ENCODE data around the gene MSI2.

Gene MSI2

DNA sequence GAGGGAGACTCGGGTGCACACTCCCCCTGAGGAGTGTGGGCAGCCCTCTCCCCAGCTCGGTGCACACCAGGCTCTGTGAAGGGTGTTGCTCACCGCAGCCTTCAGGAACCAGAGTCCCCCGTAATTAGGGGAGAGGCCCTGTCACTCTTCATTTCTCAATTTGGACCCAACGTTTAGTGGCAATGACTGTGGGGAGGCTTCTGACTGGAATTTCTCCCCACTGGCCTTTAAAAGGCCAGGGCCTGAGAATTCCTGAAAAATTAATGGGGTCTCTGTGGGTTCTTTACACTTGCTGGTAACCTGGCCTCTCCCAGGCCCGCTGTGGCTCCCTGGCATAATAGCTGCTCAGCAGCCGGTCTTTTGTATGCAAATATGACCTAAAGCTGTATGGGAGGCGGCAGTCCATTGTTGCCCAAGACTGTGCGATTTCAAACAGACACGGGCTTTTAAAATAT is 209.7 kb downstream of the MSI2 start:
- no peak for DNase-seq

DNA sequence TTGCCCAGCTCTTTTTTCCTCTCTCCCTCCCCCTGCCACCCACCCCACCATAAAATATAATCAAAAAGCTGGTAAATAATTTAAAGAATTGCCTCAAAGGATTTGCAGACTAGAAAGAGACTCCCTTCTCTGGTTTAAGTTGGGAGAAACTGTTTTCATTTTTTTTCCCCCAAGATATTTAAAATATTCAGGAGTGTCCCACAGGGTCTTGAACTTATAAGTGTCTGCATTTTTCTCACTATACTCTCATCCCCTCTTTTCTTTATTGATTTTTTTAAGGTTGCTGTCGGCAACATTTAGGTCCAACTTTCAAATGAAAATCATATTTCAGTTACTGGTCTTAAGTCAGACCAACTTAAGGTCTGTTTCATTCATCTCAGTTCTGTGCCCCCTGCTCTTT is 210.2 kb downstream of the MSI2 start:
- no peak for DNase-seq

DNA sequence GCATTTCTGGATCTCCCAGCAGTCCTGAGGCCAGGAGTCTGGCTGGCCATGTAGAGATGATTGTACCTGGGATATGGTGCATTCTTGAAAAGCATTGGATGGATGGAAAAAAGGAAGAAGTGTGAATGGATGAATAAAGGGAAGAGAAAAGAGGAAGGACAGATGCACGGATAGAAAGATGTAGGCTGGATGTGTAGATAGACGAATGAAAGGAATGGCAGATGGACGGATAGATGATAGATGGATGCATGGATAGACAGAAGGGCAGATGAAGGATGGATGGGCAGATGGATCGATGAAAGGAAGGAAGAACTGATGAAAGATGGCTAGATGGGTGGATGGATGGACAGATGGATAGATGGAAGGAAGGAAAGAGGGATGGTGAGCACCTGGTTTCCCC is 210.9 kb downstream of the MSI2 start:
- DNase-seq: no peak

DNA sequence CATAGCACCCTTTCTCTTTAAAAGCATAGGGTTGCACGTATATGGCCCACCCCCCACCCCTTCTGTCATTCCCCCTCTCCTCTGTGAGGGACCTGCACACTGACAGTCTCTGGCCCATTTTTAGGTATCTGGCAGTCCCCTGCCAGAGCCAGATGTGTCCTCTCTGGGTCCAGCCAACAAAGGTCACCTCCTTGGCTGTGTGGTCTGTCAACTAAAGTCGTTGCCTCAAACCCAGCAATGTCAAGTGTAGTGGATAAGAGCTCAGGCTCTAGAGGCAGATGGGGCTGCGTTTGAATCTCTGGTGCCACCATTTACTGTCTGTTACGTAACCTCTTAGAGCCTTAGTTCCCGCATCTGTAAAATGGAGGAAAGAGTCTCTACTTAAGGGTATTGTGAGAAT is 211.5 kb downstream of the MSI2 start:
- DNase-seq: no peak

DNA sequence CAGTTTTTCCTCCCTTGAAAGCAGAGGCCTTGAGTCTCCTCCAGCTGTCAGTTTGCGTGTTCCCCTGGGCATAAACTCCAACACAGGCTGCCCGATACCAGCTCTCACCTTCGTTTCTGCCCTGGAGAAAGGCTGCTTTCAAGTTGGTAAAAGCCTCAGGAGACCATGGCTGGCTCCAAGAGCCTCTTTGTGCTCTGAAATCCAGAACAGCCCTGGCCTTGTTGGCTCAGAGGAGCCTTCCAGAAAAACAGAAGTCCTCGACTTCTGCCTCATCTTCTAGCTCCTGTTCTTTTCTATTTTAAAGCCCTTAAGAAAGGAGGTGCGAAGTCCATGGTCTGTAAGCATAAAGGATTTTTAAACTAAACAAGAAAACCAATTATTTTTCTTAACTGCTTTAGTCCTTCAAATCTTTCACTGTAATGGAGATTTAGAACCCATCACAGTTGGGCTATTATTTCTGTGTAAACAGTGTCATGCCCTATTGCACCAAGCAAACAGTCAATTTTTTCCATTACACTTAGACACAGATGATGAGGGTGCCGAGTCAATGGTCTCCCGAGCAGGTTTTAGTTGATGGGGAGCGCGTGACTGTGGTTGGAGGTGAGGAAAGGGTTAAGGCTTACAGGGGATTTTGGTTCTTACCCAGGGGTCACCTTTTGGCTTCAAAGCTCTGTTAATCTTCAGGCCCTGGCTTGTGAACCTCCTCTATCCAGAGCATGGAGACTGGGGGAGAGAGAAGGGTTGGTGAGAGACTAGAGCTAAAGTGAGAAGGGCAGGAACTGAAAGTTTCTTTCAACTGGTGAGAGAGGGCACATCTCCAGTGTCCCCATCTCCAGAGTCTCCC is 212.8 kb downstream of the MSI2 start:
- DNase-seq: no peak

DNA sequence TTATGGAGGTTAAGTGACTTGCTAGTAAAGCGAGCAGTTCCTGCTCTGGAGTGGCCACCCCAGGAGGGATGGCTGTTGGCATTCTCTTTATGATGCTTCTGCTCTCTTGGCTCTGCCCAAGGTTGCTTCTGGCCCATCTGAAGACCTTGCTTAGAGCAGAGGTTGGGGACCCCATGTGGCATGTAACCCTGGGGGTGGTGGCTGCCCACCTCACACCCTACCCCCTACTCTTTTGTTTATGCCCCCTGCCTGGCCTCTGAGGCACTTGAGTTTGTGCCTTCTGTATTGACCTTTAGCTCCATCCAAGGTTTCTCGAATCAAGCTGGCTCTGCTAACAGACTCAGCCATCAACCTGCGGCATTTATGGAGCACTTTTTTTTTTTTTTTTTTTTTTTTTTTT is 214.6 kb downstream of the MSI2 start:
- DNase-seq: no peak

DNA sequence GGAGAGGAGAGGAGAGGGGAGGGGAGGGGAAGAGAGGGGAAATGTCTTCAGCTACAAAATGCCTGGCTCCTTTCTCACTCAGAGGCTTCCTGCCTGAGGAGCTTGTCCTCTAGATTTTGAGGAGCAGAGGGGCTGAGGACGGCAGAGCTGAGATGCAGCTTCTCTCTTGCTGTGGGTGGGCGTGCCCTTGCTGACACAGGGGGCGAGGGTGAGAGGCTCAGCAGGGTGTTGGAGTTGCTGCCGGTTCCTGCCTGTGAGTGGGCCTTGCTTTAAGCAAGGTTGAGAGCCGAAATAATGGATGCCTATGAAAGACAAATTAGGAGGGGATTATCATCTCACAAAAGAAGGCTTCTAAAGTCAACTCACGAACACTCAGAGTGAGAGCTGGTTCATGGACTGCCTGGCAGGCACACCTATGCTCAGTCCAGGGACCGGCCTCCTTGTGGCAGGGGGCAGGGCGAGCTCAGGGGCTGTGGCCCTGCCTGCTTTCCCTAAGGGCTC is 215.6 kb downstream of the MSI2 start:
- DNase-seq: no peak

DNA sequence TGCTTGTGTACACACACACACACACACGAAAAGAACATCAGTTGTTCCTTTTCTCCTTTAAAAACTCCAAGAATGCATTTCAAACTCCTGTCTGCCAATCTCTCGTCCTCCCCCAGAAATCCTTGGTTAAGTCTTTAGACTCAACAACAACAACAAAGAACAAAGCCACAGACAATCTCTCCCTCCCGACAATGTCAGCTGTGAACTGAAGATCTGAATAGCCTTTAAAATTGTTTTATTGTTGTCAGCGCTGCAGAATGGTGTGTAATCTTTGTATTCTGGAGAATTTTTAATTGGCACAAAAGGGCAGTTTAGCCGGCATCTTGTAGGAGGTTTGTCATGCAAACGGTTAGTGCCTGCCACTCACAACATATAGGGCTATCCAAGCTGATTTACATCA is 219.5 kb downstream of the MSI2 start:
- no peak for DNase-seq

DNA sequence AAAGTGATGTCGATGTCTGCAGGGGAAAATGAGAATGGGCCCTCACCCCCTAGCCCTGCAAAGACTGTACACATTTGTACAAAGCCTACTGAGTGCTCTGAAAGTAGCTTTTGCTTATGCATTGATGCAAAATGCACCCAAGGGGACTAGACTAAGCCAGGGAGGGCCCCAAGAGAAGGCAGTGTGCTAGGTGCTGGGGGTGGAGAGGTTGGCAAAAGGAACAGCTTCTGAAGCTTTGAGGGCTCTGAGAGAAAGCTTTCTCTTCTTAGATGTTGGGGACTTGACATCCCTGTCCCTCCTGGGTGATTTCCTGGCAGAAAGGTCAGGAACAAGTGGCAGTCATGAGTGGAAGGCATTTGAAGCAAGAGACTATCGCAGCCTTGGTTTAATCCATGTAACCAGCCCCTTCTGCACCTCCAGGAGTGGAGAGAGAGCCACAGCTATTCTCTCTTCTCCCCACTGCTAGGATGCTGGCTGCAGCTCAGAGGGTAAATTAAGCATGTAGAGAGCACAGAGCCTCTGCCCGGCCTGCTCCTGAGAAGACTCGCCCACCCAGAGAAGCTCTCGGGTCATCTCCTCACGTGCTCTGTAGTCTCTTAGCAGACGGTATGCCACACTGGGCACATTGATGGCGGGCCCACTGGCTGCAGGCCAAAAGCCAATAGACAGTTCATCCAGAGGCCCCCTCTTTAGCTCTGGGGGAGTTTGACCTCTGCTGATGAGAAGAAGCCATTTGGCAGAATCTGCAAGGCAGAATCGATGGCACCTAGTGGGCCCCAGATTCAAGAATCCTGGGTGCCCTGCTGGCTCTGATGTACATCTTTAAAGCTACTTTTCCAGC is 221.4 kb downstream of the MSI2 start:
- no peak for DNase-seq

DNA sequence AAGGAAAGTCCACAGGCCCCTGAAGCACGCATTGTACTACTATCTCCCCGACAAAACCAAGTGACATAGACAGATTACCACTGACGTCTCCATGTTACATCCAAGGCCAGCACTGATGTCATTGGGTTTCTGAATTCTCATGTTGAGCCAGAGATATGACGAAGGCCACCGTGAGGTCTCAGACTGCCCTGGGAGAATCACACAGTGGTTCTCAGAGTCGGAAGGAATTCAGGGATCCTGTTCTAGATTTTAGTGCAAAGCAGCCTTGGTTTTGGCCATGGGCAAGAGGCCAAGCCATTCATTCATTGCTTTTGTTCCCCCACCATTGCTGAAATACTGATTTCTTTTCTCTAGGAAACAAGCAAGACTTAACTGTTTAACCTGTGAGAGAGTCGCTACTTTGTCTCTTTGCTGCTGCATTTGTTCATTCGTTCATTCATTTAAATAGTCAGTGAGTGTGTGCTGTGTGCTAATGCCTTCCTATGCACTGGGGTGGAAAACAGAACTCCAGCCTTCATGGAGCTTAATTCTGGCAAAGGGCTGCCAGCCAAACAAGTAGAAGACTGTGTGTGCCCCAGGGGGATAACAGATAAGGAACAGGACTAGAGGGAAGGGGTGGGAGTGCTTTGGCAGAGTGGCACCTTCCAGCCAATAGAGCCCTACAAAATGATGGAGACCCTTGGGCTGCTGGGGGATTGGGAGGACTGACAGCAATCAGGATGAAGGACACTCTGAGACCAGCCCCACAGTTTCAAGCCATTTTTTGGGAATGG is 222.3 kb downstream of the MSI2 start:
- DNase-seq: no peak

DNA sequence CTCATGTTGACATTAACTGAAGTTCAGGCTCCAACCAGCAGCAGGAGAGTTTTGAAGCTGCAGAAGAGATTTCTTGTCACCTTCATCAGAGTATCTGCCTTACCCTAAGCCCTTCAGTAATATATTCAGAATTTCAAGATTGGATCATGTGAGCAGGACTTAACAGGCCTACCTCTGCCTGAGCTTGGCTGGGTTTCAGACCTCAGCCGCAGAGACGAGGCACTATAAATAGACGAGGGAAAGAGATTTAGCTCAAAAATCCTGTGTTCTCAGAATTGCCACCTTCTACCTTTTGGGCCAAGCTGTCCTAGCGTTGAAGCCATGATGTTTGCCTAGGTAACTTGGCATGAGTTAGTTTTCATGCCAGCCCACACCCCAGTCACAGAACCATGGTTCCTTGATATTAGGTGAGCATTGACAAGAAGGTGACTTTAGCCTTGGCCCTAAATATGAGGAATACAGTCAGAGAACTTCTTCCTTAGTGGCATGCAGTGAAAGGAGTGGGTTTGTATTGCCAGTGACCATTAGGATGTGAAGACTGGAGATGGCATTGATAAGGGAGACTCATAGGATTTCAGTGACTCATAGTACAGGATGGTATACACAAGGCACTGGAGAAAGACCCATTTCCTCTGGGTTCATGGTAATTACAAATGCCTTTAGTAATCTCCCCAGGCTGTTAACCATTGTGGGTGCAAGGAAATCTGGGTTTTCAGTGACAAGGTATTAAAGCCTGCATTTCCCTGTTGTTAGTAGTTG is 224.3 kb downstream of the MSI2 start:
- DNase-seq: no peak

DNA sequence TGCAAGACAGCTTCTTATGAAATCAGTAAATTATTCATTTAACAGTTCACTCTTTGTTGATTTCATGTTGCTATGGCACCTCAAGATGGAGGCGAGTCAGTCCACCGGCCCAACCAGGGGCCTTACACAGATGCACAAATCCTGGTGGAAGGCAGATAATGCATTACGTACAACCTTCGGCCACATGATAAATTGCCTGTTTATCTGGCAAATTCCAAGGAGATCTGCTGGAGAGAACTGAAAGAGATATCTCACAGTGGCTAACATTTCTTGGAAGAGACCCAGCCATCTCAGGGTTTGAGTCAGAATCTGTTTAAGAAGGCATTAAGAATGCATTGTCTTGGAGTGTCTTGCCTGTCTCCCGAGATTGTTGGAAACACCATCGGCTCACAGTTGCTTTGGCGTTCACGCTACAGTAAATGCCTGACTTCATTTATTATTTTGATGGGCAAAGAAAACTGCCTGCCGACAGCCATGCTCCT is 225.6 kb downstream of the MSI2 start:
- DNase-seq: no peak

DNA sequence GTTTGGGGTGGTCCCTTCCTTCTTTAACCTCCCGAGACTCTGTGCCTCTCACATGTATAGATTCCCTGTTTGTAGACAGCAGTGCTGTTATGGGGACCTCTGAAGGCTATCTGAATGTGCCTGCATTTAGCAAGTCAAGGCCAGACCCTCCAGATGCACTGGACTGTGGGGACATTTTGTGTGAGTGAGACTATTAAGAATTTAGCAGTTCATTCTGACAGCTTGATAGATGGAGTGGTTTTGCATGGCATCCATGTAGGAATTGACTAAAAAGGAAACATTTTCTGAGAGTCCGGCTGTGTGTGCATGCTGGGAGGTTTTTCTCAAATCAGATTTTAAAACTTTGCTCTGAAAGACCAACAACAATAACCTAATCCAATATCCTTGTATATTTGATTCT is 226.3 kb downstream of the MSI2 start:
- no peak for DNase-seq

DNA sequence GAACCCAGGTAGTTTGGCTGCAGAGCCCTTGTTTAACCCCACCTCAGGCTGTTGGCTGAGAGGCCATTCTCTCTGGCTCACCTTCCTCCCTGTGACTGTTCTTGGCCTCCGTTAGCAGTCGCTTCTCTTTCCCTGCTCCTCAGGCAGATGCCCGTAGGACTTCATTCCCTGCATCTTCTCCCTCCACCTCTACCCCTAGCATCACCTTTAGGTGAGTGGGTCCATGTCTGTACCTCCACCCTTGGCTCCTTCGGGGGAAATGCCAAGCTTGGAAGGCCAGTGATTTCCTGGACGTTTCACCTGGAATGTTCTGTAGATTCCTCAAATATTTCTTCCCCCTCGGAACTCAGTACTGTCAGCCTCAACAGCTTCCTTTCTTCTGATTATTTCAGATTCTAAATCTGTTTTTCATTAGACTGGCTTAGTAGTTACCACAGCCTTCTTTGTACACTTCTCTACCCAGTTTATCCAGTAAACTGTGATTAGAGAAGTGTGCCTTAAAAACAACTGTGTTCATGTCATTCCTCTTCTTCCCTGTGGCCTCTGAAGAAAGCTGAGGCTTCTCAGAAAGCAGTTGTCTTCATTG is 227.9 kb downstream of the MSI2 start:
- DNase-seq: no peak

DNA sequence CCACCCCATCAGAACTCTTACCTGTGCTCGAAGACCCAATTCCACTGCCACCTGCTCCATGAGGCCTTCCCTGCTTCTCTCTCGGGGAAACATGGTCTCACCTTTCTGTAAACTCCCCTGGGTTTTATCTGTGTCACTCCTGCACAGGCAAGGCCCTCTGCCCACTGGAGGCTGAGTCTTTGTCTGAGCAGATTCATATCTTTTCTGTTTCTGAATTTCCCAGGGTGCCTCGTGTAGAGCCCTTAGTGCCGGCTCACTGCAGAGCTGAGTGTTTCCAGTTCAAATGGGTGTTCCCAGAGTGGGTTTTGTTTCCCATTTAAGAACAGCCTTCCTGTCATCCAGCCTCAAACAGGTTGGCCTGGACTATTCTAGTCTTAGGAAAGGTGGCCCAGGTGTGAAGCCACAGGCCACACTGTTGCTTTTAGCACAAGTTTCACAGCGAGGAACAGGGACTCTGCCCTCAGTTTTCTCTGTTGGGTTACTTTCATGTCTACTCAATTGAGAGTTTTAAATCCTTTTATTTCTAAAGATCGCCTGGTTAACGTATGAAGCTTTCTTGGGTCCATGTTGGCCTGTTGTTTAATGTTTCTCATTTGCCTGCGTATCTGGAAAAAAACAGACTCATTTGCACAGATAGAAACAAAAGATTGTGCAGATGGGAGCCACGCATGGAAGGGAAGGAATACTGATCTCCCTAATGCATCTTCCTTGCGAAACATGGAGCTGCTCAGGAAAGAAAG is 228.7 kb downstream of the MSI2 start:
- DNase-seq: no peak

DNA sequence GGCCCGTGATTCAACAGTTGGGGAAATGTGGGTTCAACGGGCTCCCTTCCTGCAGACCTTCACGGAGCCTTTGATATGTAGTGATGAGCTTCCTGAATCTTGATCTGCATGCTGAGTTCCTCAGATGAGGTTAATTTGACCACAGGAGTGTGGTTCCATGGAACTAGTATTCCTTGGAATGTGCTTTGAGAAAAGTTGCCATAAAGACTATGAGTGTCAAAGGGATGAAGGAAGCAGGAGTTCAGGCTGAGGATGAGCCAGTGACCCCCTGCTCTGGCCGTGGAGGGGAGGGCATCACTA is 229.2 kb downstream of the MSI2 start:
- no peak for DNase-seq

DNA sequence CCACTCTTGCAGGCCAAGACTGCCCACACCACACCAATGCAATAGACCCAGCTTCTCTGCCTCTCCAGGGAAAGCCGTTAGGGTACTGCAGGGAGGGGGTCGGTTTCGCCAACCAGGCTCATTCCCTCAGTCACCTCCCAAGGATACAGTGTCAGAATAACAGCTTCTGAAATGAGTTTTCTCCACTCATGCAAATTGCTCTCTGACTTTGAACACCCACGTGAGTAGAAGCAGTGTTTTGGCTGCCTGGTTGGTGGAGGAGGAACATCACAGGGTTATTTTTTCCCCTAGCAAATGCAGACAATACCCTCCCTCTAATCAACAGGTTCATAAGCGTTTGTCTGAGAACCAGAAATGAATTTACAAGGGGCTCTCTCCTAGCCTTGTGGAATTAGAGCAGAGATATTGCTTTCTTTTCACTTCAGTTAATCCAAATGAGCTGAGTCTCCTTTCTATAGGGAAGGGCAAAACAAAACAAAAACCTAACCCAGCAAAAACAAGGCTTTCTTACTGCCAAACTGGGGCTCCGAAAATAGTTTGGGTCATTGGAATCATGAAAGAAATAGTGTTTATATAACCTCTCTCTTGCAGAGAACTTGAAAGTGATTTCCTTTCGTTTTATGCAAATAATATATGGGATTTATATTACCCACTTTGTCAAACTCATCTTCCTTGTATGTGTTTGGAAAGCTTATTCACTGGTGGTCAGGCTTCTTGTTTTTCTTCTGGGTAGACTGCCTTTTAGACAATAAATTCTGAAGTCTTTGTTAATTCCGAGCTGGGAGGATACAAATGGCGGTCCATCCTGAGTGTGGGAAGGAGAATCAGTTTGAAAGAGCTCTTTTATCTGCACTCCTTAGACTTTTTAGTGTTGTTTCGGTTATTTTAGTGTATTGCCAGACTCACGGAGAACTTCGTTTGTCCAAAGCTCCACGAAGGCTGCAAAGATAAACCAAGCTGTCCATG is 229.9 kb downstream of the MSI2 start:
- DNase-seq: no peak

DNA sequence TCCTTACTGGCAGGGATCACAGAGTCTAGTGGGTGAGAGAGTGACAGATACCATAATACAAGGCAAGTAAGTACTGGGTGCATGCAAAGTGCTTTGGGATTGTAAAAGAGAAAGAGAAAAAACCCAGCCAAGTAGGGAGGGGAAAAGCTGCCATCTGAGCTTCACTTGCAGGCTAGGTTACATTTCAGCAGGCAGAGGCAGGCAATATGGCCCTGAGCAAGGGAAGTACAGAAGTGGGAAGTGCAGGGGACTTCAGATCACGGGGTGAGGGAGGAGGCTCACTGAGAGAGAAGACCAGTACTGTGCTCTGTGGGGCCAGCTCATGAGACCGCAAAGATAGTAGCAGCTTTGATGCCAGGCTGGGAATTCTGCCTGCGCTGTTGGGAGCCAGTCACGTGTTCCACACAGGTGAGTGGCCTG is 230.6 kb downstream of the MSI2 start:
- no peak for DNase-seq

DNA sequence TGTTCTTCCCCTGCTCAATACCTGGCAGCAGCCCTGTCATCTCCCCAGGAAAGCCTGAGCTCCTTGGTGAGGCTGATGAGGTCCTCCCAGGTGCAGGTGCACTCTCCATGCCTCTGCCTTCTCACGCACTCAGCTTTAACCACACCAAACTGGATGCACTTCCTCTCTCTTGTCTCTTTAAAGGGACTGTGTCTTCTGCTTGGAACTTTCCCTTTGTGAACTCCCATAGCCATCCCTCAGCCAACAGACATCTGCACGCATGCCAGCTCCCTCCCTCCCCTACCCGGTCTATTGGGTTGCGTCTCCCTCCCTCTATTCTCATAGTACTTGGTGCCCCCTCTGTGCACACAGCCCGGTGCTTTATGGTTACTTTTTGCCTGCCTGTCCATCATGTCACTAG is 231.2 kb downstream of the MSI2 start:
- no peak for DNase-seq

DNA sequence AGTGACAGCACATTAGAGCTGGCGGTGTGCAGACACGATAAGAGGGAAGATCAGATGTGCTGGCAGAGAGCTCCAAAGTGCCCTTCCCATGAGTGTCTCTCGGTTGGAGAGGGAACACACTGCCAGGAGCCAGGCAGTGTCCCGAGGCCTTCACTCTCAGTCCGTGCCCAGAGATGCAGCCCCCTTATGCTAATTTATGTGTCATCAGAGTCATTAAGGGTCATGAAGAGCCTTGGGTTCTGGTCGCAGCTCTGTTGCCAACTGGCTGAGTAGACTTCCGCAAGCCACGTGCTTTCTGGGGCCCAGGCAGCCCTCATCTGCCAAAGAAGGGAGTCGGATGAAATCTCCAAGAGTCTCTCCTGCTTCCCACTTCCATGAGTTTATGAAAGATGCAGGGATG is 232.5 kb downstream of the MSI2 start:
- no peak for DNase-seq

Measured in CD4-positive, alpha-beta T cell treated with Interleukin-21 for 1 hour (primary cell).